Amygdala (tissue), 56 donors: ENCODE results near the gene CARD11.

ENCODE experiments used
- DNase-seq, 56 donors: peaks; one replicate each; lab custom pipeline; 2025; lab: John Stamatoyannopoulos, UW

Gene CARD11

DNA sequence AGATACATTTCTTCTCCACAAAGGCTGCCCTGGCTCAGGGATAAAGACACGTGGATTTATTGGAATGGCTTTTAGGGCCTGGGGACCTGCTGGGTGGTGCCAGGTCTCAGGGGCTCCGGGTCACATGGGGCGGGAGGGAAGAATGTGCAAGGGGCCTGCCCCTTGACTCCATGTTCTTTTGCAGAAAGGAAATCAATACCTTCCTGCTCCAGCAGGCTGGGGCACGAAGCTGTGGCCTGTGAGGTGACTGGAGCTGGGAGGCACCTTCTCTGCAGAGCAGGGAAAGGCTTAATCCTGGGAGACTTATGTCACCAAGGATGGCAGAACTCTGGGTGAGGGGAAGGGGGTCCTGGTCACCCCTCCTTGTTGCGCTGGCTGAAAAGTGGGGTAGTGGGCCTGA lies 157.3 kb downstream of the CARD11 start:
- DNase-seq = no peak

DNA sequence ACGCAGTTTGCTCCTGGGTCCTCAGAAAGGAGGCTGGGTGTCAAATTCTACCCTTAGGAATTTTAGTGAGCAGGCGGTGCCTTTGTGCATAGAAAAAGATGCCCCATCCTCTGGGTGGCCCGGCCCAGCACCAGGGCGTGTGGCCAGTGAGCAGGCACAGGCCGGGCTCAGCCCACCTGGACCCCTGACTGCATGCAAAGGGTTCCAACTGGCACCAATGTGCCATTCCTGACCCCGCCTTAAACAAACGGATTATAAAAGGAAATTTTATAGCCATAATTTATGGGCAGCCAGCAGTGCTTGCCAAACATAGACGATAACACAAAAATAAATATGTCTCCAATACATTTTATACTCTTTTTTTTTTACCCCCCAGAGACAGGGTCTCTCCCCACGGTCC lies 159.5 kb downstream of the CARD11 start:
- DNase-seq = no peak

DNA sequence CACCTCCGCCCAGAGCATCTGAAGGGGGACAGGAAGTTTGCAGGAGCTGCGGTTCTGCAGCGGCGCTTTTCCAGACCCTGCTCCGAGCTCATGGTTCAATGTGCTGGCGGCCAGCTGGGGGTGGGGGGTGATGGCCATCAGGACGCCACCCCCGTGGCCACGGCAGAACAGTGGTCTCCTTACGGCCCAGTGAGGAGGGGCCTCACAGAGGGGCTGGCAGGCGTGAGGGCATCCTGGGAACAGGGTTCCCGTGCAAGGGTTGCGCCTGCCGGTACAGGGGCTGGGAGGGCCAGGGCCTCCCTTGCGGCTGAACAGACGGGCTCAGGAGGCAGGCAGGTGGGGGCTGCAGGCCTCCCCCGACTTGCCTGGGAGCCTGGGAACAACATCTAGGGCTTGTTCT lies 160.6 kb downstream of the CARD11 start:
- DNase-seq = no peak

DNA sequence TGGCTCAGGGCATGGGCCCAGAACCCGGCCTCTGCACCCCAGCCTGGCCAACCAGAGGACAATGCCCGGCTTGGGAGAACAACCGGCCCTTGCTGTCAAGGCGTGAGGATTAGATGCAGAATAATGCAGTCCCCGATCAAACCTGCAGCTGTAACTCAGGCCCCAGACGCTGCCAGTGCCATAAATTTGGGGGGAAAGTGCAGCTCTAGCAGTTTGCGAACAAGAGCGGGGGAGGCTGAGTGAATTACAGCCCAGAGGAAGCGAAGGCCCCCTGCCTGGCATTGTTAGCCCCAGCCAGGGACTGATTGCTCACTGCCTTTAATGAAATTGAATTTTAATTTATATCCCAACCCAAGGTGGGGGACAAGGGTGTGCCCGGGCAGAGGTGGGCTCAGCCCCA lies 161.6 kb downstream of the CARD11 start:
- no peak for DNase-seq

DNA sequence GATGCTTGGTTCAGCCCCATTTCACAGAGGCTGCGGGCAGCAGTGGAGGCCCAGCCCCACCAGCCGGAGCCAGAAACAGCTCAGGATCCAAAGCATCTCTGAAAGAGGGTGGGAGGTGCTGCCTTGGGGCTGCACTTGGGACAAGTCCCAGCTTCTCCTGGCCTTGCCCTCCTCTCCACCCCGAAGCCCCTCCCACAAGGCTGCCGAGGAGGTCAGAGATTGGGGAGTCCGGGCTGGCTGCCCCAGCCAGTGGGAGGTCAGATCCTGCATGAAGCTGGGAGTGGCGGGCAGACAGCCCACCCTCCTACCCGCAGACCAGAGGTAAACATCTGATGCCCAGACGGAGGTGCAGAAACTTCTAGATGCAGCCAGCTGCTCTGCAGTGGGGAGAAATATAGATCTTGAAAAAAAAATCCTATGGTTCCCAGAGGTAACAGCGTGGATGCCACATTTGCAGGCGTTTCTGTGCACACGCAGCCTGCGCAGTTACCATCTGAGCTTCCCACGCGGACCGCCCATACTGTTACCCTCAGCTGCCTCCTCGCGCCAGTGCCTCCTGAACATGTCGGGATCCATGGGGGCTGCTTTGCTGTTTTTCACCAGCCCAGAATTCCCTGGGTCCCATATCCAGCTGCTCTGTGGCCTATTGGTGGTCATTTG lies 162.7 kb downstream of the CARD11 start:
- no peak for DNase-seq

DNA sequence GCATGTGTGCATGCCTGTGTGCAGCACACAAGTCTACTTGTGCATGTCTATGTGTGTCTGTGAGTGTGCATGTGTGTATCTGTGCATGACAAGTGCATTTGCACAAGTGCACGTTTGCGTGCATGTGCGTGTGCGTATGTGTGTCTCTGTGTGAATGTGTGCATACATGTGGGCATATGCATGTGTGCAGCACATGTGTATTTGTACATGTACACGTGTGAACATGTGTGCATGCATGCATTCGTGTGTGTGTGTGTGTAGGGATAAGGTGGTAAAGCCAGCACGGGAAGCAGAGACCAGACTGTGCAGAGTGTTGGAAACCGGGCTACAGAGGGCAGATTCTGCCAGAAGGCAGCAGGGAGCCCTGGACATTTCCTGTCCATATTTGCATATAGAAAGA lies 163.6 kb downstream of the CARD11 start:
- DNase-seq = no peak

DNA sequence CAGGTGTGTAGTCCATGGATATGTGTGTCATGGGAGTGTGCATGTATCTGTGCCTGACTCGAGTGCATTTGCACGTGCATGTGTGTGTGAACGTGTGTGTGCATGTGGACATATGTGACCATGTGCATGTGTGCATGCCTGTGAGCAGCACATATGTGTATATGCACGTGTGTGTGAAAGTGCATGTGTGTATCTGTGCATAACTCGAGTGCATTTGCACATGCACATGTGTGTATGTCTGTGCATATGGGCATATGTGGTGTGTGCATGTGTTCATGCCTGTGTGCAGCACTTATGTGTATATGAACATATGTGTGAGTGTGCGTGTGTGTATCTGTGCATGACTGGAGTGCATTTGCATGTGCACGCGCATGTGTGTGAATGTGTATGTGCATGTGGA lies 164.3 kb downstream of the CARD11 start:
- DNase-seq = no peak

DNA sequence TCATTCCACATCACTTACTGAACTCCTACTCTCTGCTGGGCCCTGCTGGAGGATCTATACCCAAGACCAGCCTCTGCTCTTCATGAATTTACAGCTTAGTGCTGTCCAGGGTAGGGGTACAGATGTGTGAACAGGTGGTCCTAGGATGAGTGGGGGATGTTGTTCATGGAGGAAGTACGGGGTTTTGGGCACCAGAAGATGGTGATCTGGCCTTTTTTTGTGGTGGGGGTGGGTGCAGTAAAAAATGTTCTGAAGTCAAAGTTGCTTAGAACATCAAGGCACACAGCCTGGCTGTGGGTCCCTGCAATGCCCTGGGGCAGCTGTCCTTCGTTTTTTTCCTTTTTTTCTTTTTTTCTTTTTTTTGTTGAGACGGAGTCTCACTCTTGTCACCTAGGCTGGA lies 165.4 kb downstream of the CARD11 start:
- no peak for DNase-seq

DNA sequence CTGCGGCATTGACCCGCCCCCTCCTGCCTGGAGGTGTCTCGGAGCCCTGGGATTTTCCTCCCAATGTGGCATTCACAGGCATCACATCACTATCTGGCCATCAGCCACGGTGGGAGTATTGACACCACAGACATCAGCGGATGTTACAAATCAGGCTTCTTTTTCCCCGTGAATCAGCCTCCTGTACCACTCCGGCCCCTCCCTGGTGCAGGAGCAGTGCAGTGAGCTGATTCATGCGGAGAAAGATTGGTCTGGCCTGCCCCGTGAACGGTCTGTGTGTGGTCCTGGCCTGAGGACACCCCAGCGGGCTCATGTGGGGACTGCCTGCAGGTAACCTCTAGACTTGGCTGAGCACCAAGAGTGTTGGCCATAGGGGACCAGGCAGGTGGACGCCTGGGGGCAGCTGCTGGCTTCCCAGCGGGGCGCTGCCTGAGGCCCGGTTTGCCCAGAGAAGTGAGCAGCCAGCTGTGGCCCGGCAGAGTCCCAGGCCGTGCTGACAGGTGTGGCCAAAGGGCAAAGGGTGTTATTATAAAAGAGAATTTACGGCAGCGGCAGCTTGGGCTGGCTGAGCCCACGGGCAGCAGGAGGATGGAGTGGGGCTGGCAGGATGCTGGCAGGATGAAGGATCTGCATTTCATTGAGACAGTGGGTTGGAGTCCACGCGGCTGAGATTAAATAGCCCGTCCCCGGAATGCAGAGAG lies 167.5 kb downstream of the CARD11 start:
- DNase-seq = peak in 12 of 56 donors; percentile 12 to 59 (median 34)

DNA sequence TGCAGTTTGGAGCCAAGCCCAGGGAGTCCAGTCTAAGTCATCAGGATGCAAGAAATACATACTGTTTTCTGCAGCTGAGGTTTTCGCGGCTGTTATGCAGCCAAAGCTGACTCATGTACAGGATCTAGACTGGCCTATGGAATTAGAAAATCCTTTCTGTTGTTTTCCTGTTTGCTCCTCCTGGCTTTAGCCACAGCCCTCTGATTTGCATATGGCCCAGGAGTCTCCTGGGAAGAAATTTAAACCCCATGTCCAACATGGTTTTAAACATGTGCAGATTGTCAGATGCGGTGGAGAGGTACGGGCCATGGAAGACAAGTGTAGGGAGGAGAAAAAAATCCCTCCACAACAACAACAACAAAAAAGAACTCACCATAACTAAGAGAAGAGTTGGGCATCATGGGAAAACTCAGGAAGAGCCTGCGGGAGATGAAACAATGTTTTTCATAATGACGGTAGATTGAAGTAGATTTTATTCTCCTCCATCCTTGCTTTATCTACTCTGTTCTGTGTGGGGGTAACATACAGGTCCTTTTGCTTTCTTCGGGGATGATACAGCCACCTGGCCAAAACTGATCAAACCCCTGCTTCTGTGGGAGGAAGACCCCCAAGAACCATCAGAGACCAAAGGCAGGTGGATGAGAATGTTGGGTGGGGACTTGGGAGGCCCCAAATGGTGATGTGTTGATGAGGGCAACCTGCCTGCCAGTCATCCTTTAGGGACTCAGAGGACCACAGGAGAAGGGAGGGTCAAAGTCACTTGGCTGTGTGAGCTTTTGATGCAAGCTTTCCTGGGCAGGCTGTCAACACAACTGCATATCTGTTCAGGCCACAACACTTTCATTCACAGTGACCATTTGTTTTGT lies 169.7 kb downstream of the CARD11 start:
- peak in 5 of 56 donors; percentile 13 to 47 (median 45) for DNase-seq

DNA sequence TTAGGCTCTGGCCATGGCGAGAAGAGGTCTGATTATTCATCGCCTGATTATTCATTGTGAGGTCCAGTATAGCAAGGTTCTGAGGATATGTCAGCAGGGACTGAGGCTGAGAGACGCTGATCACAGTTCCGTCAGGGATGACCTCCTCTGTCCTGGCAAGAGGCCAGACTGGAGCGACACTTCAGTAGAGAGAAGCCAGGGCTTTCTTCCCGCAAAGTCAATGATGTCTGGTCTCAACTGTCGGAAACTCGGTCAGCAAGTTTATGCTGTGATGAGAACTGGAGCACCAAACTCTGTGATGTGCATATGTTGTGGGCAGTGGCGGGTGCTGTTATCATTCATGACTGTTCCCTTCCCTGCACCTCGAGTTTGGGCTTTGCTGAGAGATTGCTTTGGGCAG lies 170.5 kb downstream of the CARD11 start:
- DNase-seq = no peak

DNA sequence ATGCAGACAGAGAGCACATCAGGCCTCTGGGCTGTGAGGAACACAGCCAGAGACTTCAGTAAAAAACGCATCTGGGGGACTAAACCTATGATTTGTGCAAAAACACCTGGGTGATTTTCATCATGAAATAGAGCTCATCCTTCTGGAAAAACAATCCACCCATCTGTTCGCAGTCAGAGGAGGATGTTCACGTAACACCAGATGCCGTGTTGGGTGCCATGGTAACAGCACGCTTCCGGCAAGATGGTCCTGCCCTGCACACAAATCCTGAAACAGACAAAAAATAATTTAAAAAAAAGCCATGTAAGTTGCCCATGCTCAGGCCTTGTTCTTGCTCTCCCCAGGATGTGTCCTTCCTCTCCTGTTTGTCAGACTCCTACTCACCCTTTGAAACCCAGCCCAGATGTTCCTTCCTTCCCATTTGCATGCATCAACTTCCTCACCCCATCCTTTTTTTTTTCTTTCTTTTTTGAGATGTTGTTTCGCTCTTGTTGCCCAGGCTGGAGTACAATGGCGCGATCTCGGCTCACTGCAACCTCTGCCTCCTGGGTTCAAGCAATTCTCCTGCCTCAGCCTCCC lies 171.3 kb downstream of the CARD11 start:
- peak in 7 of 56 donors; percentile 2 to 22 (median 19) for DNase-seq

DNA sequence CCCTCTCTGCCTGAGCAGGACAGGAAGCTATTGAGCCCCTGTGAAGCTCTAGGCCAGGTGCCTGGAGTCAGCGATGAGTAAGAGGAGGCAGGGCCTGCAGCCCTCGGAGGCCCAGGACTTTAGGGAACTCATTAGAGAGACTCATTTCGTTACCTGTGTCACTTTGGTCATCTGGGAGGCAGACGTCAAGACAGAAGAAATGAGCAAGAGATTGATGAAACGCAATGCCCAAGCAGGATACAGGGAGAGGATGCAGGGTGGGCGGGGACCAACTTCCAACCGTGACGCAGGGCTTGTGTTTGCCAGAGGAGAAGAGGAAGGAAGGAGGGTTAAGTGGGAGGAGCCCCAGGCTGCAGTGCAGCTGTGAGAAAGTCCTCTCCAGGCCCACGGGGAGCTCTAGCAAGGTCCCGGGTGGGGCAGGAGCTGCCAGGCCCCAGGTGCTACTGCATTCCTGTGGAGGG lies 173.2 kb downstream of the CARD11 start:
- DNase-seq = peak in 1 of 56 donors; percentile 32

DNA sequence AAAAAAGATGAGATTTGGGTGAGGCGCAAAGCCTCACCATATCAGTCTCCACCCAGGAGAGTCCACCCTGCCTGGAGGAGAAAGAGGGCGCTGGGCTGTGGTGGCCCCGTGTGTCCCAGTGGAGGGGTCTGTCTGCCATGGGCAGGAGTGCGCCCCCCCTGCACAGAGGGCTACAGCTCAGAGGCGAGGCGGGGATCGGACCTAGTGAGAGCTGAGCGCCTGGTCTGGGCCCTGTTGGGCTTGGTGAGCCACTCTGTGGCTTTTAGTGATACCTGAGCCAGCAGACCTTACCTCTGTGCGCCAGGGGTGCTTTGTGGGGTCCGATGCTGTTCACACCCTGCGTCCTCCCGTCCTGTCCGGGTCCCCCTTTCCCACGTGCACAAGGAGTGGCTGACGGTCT lies 173.7 kb downstream of the CARD11 start:
- DNase-seq = no peak

DNA sequence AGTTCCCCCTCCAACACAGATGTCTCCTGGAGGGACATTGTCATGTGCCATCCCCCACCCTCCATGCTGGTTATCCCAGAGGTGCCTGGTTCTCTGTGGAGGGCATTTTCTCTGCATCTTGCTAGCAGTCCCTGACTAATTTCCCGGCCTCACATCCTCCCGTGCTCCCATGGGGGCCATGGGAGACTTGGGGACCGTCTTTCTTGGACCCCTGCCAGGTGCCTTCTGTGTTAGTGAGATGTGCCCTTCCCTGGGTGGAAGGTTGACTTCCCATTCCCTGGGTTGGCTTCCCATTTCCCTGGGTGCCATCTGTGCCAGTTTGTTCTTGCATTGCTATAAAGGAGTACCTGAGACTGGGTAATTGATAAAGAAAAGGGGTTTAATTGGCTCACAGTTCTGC lies 177.1 kb downstream of the CARD11 start:
- DNase-seq = no peak

DNA sequence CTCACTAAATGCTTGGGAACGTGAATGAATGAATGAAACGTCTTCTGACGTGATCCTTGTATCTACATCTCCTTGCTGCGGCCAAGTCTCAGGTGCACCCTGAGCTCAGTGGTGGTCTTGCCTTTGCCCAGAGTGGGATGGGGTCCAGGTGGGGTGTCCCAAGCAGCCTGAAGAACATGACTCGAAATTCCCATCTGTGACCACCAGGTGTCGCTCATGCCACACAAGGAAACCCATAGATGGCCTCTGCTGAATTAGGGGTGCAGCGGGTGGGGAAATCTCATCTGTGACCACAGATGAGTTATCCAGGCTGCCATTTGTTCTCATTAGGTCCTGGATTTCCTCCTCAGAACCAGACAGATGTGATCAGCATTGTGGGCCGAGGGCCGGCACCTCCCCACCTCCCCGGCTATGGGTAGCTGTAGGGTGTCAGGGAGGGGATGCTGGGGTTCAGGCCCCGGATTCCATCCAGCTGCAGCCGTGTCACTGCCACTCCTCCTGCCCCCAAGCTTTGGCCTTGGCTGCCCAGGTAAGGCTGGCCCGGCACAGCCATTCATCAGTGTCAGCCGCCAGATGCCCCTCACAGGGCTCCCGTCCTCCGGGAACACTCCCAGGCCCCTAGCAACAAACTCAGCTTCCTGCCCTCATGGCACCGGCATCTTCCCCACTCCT lies 178.5 kb downstream of the CARD11 start:
- DNase-seq = peak in 38 of 56 donors; percentile 12 to 84 (median 37)

DNA sequence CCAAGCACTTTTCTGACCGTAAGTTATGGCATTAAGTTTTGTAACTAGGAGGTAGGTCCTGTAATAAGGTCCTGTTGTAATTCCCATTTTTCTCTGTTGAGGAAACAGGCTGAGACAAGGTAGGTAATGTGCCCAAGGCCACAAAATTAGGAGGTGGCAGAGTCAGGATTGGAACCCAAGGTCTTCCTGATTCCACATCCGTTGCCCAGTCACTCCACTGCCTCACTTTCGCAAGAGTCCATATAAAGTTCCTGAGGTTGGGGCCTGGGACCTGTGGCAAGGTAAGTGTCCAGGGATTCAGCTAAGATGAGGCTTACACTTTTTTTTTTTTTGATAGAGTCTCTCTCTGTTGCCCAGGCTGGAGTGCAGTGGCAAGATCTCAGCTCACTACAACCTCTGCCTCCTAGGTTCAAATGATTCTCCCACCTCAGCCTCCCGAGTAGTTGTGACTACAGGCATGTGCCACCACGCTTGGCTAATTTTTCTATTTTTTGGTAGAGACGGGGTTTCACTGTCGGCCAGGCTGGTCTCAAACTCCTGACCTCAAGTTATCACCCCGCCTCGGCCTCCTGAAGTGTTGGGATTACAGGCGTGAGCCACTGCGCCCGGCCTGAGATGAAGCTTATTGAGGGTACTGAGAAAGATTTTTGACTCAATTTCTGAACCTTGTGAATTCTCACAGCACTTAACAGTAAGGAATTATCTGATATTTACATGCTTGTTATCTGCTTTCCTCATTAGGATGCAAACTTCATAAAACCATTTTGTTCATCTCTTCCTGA lies 179.3 kb downstream of the CARD11 start:
- no peak for DNase-seq

DNA sequence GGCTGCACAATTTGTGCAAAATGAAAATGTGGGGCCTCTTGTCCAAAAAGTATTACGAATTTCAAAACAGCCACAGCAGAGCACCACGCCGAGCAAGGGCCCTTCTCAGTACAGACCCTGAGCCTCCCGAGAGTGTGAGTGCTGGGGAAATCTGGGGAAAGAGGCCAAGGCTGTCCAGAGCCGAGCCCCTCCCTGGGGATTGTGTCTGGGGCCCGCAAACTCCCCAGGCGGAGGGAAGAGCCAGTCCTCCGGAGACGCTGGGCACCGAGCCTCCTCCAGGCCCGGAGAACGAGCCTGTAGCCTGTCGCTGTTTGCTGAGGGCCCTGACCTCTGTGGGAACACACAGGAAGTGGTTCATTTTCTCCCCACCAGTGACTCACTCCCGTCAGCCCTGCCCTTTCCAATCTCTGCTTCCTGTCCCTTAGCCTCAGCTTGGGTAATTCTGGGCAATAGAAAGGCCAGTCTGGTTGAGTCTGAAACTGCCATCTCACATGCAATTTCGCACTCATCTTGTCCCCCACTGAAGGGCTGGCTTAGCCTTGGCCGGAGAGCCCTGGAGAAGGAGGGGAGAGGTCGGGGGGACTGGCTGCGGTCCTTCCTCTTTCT lies 180.1 kb downstream of the CARD11 start:
- peak in 16 of 56 donors; percentile 9 to 43 (median 31) for DNase-seq

DNA sequence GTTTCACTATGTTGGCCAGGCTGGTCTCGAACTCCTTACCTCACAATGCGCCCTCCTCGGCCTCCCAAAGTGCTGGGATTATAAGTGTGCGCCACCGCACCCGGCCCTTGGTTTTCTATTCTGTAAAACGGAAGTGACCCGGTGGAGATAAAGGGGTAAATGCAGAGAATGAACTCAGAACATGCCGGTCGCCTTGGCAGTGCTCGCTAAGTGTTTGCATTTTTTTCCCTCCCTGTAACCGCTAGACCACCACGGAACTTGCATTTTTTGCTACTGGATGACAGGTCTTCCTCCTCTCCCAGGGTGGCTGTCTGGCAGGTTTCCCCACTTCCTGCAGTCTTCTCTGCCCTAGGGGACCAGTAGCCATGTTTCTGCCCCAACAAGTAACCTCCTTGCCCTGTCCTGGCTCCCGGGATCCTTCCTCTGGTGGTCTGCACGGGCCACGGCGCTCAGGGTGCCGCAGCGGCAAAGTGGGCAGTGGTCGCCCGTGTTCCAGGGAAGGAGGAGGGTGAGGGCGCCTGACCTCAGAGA lies 180.8 kb downstream of the CARD11 start:
- no peak for DNase-seq
